ENCODE measurements around the gene ZBTB5.

GRCh38 chr9:37453827-37454226 lies 11.4 kb downstream of the ZBTB5 start:
- TF ChIP-seq, protein P1, sequence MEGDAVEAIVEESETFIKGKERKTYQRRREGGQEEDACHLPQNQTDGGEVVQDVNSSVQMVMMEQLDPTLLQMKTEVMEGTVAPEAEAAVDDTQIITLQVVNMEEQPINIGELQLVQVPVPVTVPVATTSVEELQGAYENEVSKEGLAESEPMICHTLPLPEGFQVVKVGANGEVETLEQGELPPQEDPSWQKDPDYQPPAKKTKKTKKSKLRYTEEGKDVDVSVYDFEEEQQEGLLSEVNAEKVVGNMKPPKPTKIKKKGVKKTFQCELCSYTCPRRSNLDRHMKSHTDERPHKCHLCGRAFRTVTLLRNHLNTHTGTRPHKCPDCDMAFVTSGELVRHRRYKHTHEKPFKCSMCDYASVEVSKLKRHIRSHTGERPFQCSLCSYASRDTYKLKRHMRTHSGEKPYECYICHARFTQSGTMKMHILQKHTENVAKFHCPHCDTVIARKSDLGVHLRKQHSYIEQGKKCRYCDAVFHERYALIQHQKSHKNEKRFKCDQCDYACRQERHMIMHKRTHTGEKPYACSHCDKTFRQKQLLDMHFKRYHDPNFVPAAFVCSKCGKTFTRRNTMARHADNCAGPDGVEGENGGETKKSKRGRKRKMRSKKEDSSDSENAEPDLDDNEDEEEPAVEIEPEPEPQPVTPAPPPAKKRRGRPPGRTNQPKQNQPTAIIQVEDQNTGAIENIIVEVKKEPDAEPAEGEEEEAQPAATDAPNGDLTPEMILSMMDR (conservative IDR thresholded peaks at IDR 0.05; ENCODE audit: low read depth, low read length) = no peak
- no peak for TF ChIP-seq EZH2phosphoT487 (IDR thresholded peaks at IDR 0.05; ENCODE audit: borderline replicate concordance, low read length)

Measured in PC-3 (cell line).